HEK293 (cell line): Measurements from ENCODE around the gene DEPDC5.
"Not testable (repeated sequence)": the region's sequence is repeated elsewhere in the genome, so short reads cannot be mapped to it uniquely, and the experiment has no call there.

ENCODE experiments used
- CTCF ChIA-PET: fragments of 350-600 bp; formaldehyde crosslinking; extraction: SDS; loops from one replicate; lab custom pipeline; 2021; ENCODE audit warnings: antibody characterized with exemption; lab: Yijun Ruan, JAX
- POLR2A ChIA-PET: fragments of 300-600 bp; formaldehyde crosslinking; extraction: SDS; loops from one replicate; lab custom pipeline; 2020; ENCODE audit warnings: antibody characterized with exemption, inconsistent platforms; lab: Yijun Ruan, JAX
- H3K27ac ChIP-seq: fragments of 200-500 bp; sonication (Bioruptor generic); 2 replicates; pipeline ENCODE4 v1.5.1; 2014; ENCODE audit warnings: low read depth, low read length, control low read depth, inconsistent platforms; ENCODE audit errors: extremely low read depth
- H3K36me3 ChIP-seq, 2 experiments: fragments of 200-500 bp in 1 of 2; sonication (Bioruptor generic) in 1 of 2; 1 replicate in 1 of 2; 2 replicates in 1 of 2; pipeline ENCODE4 v1.5.1; 2014 to 2017; ENCODE audit warnings: inconsistent platforms in 2 of 2, low read length in 2 of 2; ENCODE audit not compliant: control insufficient read depth in 2 of 2, insufficient read depth in 1 of 2
- H3K4me1 ChIP-seq: fragments of 200-500 bp; sonication (Bioruptor generic); 2 replicates; pipeline ENCODE4 v1.5.1; 2014; ENCODE audit warnings: mild to moderate bottlenecking, low read length, inconsistent platforms; ENCODE audit not compliant: control insufficient read depth, insufficient read depth
- H3K4me3 ChIP-seq: 2 replicates; pipeline ENCODE4 v1.5.1; 2011; ENCODE audit warnings: low read depth, mild to moderate bottlenecking, control low read depth, low read length, moderate library complexity
- H3K9me3 ChIP-seq: fragments of 200-500 bp; sonication (Bioruptor generic); 2 replicates; pipeline ENCODE4 v1.5.1; 2014; ENCODE audit warnings: low read depth, low read length, inconsistent platforms; ENCODE audit not compliant: control insufficient read depth, insufficient read depth
- EGR2 ChIP-seq: fragments of 450-650 bp; formaldehyde crosslinking; IDR thresholded peaks from 2 replicates; pipeline ENCODE4 v1.5.1; 2016; ENCODE audit warnings: low read depth, missing biosample characterization, missing genetic modification characterization
- HOXC10 ChIP-seq: sonication (generic); formaldehyde crosslinking; IDR thresholded peaks from 2 replicates; pipeline ENCODE4 v1.8.1; 2023; ENCODE audit warnings: mild to moderate bottlenecking, missing genetic modification reagents
- KLF10 ChIP-seq: fragments of 450-650 bp; IDR thresholded peaks from 2 replicates; pipeline ENCODE4 v1.5.1; 2018; ENCODE audit warnings: missing biosample characterization, mild to moderate bottlenecking, missing genetic modification characterization
- SCRT2 ChIP-seq: fragments of 450-650 bp; formaldehyde crosslinking; IDR thresholded peaks from 2 replicates; pipeline ENCODE4 v1.5.1; 2016; ENCODE audit warnings: missing biosample characterization, missing genetic modification characterization
- TCF7L2 ChIP-seq: IDR thresholded peaks from 2 replicates; pipeline ENCODE4 v1.6.1; 2011; ENCODE audit warnings: low read depth, mild to moderate bottlenecking, inconsistent platforms, low read length, moderate library complexity, borderline replicate concordance
- ZNF391 ChIP-seq: fragments of 450-650 bp; formaldehyde crosslinking; IDR thresholded peaks from 2 replicates; pipeline ENCODE4 v1.5.1; 2016; ENCODE audit warnings: low read depth, missing biosample characterization, missing genetic modification characterization, borderline replicate concordance
- ZNF426 ChIP-seq: fragments of 450-650 bp; formaldehyde crosslinking; IDR thresholded peaks from 2 replicates; pipeline ENCODE4 v1.5.1; 2017; ENCODE audit warnings: missing biosample characterization, missing genetic modification characterization, mild to moderate bottlenecking, inconsistent platforms, moderate library complexity
- ZNF626 ChIP-seq: fragments of 450-650 bp; sonication (Bioruptor Pico); formaldehyde crosslinking; IDR thresholded peaks from 2 replicates; pipeline ENCODE4 v1.5.1; 2018; ENCODE audit warnings: missing biosample characterization, missing genetic modification characterization, inconsistent platforms
- ZNF654 ChIP-seq: fragments of 450-650 bp; formaldehyde crosslinking; IDR thresholded peaks from 2 replicates; pipeline ENCODE4 v1.5.1; 2016; ENCODE audit warnings: low read depth, missing biosample characterization, missing genetic modification characterization
- ZNF677 ChIP-seq: fragments of 450-650 bp; IDR thresholded peaks from 2 replicates; pipeline ENCODE4 v1.5.0; 2018; ENCODE audit warnings: missing biosample characterization, mild to moderate bottlenecking, missing genetic modification characterization, moderate library complexity
- TF ChIP-seq, protein P1 (sequence below): fragments of 450-650 bp; formaldehyde crosslinking; IDR thresholded peaks from 2 replicates; pipeline ENCODE4 v1.5.1; 2017; ENCODE audit warnings: missing biosample characterization, missing genetic modification characterization
- TF ChIP-seq, protein P2 (sequence below): fragments of 450-650 bp; formaldehyde crosslinking; IDR thresholded peaks from 2 replicates; pipeline ENCODE4 v1.5.1; 2016; ENCODE audit warnings: missing biosample characterization, missing genetic modification characterization, low read depth
- TF ChIP-seq, protein P3 (sequence below): fragments of 450-650 bp; formaldehyde crosslinking; IDR thresholded peaks from 2 replicates; pipeline ENCODE4 v1.5.1; 2016; ENCODE audit warnings: missing biosample characterization, missing genetic modification characterization
- TF ChIP-seq, protein P4 (sequence below): fragments of 450-650 bp; formaldehyde crosslinking; IDR thresholded peaks from 2 replicates; pipeline ENCODE4 v1.5.1; 2016; ENCODE audit warnings: missing biosample characterization, missing genetic modification characterization
- TF ChIP-seq, protein P5 (sequence below): fragments of 450-650 bp; formaldehyde crosslinking; IDR thresholded peaks from 2 replicates; pipeline ENCODE4 v1.5.0; 2017; ENCODE audit warnings: missing biosample characterization, missing genetic modification characterization, borderline replicate concordance

DEPDC5 gene

DNA sequence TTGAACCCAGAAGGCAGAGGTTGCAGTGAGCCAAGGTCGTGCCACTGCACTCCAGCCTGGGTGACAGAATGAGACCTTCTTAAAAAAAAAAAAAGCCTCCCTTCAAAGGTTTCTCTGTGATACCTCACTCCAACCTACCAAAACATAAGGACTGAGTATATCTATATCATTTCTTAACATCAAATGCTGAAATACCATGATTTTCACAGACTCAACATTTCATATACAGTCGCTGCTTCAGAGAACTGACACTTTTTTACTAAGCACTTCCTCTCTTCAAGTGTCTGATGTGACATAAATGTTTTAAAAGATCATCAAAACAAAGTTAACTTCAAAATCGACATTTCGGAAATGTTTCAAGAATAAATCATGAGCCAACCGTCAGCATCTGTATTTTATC, 15.9 kb upstream of the DEPDC5 start (continued):
- TF ChIP-seq, protein P1, sequence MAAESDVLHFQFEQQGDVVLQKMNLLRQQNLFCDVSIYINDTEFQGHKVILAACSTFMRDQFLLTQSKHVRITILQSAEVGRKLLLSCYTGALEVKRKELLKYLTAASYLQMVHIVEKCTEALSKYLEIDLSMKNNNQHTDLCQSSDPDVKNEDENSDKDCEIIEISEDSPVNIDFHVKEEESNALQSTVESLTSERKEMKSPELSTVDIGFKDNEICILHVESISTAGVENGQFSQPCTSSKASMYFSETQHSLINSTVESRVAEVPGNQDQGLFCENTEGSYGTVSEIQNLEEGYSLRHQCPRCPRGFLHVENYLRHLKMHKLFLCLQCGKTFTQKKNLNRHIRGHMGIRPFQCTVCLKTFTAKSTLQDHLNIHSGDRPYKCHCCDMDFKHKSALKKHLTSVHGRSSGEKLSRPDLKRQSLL (tag by site-specific recombination), result no peak
- TF ChIP-seq KLF10 (tag by site-specific recombination) (no peak), ZNF426 (tag by site-specific recombination) (no peak)
- TF ChIP-seq, protein P2, sequence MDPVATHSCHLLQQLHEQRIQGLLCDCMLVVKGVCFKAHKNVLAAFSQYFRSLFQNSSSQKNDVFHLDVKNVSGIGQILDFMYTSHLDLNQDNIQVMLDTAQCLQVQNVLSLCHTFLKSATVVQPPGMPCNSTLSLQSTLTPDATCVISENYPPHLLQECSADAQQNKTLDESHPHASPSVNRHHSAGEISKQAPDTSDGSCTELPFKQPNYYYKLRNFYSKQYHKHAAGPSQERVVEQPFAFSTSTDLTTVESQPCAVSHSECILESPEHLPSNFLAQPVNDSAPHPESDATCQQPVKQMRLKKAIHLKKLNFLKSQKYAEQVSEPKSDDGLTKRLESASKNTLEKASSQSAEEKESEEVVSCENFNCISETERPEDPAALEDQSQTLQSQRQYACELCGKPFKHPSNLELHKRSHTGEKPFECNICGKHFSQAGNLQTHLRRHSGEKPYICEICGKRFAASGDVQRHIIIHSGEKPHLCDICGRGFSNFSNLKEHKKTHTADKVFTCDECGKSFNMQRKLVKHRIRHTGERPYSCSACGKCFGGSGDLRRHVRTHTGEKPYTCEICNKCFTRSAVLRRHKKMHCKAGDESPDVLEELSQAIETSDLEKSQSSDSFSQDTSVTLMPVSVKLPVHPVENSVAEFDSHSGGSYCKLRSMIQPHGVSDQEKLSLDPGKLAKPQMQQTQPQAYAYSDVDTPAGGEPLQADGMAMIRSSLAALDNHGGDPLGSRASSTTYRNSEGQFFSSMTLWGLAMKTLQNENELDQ (tag by site-specific recombination), result no peak
- TF ChIP-seq, protein P3, sequence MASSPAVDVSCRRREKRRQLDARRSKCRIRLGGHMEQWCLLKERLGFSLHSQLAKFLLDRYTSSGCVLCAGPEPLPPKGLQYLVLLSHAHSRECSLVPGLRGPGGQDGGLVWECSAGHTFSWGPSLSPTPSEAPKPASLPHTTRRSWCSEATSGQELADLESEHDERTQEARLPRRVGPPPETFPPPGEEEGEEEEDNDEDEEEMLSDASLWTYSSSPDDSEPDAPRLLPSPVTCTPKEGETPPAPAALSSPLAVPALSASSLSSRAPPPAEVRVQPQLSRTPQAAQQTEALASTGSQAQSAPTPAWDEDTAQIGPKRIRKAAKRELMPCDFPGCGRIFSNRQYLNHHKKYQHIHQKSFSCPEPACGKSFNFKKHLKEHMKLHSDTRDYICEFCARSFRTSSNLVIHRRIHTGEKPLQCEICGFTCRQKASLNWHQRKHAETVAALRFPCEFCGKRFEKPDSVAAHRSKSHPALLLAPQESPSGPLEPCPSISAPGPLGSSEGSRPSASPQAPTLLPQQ, result no peak

DNA sequence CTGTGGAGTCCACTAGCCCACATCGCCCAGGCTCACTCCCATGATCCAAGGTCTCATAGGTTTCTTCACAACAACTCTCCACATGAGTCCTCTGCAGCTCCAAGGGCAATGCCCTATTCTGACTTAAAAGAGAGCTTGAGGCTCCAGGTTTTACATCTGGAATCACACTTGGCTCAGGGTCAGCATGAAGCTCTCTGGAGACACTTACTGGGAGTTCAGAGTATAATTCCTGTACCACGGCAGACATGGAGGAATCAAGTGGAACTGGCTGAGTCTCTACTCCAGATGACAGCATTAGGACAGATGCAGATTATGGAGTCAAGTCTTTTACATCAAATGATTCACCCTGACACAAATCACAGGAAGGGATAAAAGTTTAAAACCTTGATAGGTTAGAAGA, 15.3 kb upstream of the DEPDC5 start:
- ChIA-PET POLR2A (interaction anchor here (0.6 kb wide), 1 partner anchor 92 kb away, joined by 3 read pairs; no protein-coding TSS in a partner anchor), CTCF (interaction anchor here (0.5 kb wide), 2 partner anchors 288 to 411 kb away, joined by 3 read pairs; no protein-coding TSS in a partner anchor)
- no peak overlapping the region for H3K27ac ChIP-seq
- no peaks in the 10 kb centered on the region for H3K9me3 ChIP-seq
- H3K36me3 ChIP-seq, result peaks cover 28 to 52% of the 10 kb centered on the region in 2 experiments
- TF ChIP-seq EGR2 (tag by site-specific recombination) (no peak), ZNF654 (tag by site-specific recombination) (peak; percentile 13; the same call in 1 of the 2 replicates)
- H3K4me3 ChIP-seq, result no peak overlapping the region
- H3K4me1 ChIP-seq, result peaks cover 5% of the 10 kb centered on the region; the same call in 1 of the 2 replicates

- Histone ChIP-seq H3K9me3 (no peaks in the 10 kb centered on the region), H3K36me3 (peaks cover 26 to 42% of the 10 kb centered on the region in 2 experiments), H3K4me1 (peaks cover 5% of the 10 kb centered on the region; the same call in 1 of the 2 replicates), H3K4me3 (no peak overlapping the region), H3K27ac (no peak overlapping the region)
- TF ChIP-seq TCF7L2, result no peak
- TF ChIP-seq SCRT2 (tag by site-specific recombination), result 0 out of 2 replicates have a peak, but pooled peaks have one; percentile 20
- POLR2A ChIA-PET, result no interaction called here
- CTCF ChIA-PET, result interaction anchor here (0.6 kb wide), 2 partner anchors 228 to 238 kb away, joined by 3 to 4 read pairs; no protein-coding TSS in a partner anchor
These were observed 14.0 kb upstream of the DEPDC5 start for GRCh38 chr22:31739795-31740201.

- POLR2A ChIA-PET, H3K27ac ChIP-seq, H3K9me3 ChIP-seq, H3K4me1 ChIP-seq, H3K4me3 ChIP-seq: not testable (repeated sequence)
- peaks cover 26 to 41% of the 10 kb centered on the region in 2 experiments for H3K36me3 ChIP-seq
- CTCF ChIA-PET, result interaction anchor here (0.6 kb wide), 1 partner anchor 227 kb away, joined by 3 read pairs; no protein-coding TSS in a partner anchor
These were observed 13.5 kb upstream of the DEPDC5 start for GRCh38 chr22:31740314-31740713.

DNA sequence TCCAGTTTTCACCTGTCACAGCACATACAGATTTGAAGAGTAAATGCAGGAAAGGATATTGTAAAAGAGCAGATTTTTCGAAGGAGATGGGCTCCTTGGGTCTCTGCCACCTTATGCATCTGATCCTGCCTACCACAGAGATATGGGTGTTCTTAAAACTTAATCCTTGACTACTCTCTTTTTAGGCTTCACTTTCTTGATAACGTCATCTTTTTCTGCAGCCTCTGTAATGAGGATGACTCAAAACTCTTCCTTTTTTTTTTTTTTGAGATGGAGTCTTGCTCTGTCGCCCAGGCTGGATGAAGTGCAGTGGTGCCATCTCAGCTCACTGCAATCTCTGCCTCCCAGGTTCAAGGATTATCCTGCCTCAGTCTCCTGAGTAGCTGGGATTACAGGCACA, 11.7 kb upstream of the DEPDC5 start:
- ChIA-PET POLR2A (no interaction called here), CTCF (no interaction called here)
- peaks cover 21 to 33% of the 10 kb centered on the region in 2 experiments for H3K36me3 ChIP-seq
- peaks cover 5% of the 10 kb centered on the region; the same call in 1 of the 2 replicates for H3K4me1 ChIP-seq
- H3K27ac ChIP-seq, result no peak overlapping the region
- H3K4me3 ChIP-seq, result no peak overlapping the region
- no peaks in the 10 kb centered on the region for H3K9me3 ChIP-seq
- no peak for TF ChIP-seq ZNF677 (tag by site-specific recombination)
- no peak for TF ChIP-seq ZNF391
- TF ChIP-seq HOXC10 (CRISPR knock-in tag), result no peak
- TF ChIP-seq, protein P4, sequence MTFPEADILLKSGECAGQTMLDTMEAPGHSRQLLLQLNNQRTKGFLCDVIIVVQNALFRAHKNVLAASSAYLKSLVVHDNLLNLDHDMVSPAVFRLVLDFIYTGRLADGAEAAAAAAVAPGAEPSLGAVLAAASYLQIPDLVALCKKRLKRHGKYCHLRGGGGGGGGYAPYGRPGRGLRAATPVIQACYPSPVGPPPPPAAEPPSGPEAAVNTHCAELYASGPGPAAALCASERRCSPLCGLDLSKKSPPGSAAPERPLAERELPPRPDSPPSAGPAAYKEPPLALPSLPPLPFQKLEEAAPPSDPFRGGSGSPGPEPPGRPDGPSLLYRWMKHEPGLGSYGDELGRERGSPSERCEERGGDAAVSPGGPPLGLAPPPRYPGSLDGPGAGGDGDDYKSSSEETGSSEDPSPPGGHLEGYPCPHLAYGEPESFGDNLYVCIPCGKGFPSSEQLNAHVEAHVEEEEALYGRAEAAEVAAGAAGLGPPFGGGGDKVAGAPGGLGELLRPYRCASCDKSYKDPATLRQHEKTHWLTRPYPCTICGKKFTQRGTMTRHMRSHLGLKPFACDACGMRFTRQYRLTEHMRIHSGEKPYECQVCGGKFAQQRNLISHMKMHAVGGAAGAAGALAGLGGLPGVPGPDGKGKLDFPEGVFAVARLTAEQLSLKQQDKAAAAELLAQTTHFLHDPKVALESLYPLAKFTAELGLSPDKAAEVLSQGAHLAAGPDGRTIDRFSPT, result peak; percentile 39; the same call in 1 of the 2 replicates
- TF ChIP-seq ZNF626 (tag by site-specific recombination), result no peak
- TF ChIP-seq, protein P5, sequence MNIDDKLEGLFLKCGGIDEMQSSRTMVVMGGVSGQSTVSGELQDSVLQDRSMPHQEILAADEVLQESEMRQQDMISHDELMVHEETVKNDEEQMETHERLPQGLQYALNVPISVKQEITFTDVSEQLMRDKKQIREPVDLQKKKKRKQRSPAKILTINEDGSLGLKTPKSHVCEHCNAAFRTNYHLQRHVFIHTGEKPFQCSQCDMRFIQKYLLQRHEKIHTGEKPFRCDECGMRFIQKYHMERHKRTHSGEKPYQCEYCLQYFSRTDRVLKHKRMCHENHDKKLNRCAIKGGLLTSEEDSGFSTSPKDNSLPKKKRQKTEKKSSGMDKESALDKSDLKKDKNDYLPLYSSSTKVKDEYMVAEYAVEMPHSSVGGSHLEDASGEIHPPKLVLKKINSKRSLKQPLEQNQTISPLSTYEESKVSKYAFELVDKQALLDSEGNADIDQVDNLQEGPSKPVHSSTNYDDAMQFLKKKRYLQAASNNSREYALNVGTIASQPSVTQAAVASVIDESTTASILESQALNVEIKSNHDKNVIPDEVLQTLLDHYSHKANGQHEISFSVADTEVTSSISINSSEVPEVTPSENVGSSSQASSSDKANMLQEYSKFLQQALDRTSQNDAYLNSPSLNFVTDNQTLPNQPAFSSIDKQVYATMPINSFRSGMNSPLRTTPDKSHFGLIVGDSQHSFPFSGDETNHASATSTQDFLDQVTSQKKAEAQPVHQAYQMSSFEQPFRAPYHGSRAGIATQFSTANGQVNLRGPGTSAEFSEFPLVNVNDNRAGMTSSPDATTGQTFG (tag by site-specific recombination), result no peak
